IPS-NIHi11 (cell line): ENCODE measurements around the gene PALS2.
A peak's percentile ranks its signal among the peaks of the same experiment; 100 is the strongest.

Source experiments
- DNase-seq: peaks from one replicate; pipeline ENCODE4 v3.0.0; 2012; ENCODE audit warnings: mixed read lengths, low spot score

The PALS2 gene, protein sequence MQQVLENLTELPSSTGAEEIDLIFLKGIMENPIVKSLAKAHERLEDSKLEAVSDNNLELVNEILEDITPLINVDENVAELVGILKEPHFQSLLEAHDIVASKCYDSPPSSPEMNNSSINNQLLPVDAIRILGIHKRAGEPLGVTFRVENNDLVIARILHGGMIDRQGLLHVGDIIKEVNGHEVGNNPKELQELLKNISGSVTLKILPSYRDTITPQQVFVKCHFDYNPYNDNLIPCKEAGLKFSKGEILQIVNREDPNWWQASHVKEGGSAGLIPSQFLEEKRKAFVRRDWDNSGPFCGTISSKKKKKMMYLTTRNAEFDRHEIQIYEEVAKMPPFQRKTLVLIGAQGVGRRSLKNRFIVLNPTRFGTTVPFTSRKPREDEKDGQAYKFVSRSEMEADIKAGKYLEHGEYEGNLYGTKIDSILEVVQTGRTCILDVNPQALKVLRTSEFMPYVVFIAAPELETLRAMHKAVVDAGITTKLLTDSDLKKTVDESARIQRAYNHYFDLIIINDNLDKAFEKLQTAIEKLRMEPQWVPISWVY

DNA sequence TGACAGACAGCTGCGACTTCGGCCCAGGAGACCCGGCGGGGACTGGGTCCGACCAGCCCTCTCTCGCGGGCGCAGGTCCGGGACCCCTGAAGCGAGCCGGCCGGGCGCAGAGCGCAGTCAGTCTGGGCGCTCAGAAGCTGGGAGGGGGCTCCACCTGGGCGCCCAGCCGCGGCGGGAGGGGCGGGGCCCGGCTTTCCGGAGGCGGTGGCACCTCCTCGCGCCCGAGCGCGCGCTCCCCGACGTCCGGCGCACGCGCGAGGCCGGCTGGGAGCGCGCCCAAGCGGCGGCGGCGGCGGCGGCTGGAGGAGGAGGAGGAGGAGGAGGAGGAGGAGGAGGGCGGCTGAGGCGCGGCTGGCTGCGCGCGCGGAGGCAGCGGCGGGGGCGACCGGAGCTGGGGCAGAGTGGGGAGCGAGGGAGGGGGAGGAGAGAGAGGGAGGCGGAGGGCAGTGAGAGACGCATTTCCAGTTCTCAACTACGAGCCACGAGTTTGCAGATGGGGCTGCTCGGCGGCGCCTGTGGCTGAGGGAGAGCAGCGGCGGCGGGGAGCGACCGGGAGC lies at the start of gene PALS2:
PALS2 (plus strand) TSS at position 456 of the 557 bp plus-strand sequence. CDS start 50,216 bp downstream, outside the sequence.
- DNase-seq, result peak; percentile 90

DNA sequence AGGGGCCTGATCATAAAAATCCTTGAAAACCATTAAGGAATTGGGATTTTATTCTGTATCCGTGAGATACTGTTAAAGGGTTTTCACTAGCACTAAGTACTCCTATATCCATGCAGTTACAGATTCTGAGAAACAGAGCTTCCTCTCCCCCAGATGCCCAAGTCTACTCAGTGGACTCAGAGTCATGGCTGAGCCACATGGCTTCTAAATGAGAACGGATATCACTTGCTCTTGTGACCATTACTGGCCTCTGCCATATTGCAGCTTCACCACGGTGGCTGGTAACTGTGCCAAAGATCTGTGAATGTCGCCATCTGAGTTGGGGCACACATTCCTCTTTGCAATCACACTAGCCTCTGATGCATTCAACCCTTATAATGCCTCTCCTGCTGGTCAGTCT lies 42.0 kb upstream of the PALS2 start:
- no peak for DNase-seq

DNA sequence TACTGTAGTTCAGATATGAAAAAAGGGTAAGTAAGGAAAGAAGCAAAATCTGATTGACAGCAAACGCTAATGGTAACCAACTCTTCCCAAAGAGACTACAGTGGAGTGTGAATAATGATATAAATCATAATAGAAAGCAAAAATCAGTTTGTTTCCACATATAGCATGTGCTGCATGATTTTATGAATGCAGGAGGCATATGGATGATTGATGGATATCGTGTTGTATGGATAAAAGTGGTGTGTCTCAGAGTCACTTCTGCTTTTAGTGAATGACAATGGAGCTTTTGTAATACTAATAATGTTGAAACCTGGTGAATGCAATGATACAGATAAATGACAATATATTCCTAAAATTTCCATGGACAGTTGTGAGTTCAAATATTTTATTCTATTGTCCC lies 36.6 kb upstream of the PALS2 start:
- no peak for DNase-seq

GRCh38 chr7:24540956-24541355 lies 32.3 kb upstream of the PALS2 start:
- no peak for DNase-seq

DNA sequence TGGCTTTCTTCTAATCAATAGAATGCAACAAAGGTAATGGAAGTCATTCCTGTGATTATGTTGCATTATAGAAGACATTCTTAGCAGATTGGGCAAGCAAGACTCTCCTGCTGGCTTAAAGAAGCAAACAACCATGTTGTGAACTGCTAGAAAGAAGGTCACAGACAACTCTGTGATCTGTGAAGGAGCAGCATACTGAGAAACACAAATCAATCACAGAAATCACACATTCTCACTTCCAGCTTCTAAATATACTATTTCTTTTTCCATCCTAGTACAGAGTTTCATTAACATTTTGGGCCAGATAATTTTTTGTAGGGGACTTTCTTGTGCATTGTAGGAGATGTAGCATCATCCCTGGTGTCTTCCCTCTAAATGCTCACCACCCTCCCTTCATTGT lies 28.0 kb upstream of the PALS2 start:
- DNase-seq, result no peak

DNA sequence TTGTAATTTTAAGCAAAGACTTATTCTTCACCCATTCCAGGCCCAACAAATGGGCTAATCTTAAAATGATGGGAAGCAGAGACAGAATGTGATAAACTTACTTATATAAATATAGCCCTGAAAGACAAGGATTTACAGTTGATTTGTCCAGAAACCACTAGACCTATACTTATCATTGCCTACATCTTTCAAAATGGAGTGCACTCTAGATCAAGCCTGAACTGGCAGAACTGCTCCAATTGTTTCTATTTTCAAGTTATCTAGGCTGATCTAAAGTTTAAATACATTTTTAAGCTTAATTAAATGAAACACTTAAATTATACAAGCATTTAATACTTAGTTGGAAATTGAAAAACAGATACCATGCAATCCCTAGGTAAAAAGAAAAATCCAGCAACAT lies 24.9 kb upstream of the PALS2 start:
- no peak for DNase-seq

- no peak for DNase-seq
These were observed 23.3 kb upstream of the PALS2 start for GRCh38 chr7:24549991-24550390.

GRCh38 chr7:24555184-24555583 lies 18.1 kb upstream of the PALS2 start:
- DNase-seq, result no peak

- DNase-seq, result no peak
These were observed 17.5 kb upstream of the PALS2 start for GRCh38 chr7:24555719-24556118.

DNA sequence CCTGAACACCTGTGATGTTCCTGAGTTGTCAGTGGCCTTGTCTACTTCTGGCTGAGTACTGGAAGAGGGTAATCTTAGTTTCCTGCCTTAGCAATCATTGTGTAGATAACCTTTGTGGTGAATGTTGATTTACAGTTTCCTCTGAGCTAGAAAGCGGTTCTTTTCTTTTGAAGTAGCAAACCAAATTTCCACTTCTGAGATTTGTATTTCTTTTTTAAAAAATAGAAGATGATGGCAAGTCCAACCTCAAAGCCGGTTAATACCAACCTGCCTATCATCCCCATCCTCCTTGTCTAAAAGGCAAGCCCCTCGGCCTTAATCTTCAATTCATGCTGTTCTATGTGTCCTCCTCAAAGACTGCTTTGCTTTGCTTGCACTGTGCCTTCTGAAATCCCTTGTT lies 12.5 kb upstream of the PALS2 start:
- DNase-seq, result no peak

DNA sequence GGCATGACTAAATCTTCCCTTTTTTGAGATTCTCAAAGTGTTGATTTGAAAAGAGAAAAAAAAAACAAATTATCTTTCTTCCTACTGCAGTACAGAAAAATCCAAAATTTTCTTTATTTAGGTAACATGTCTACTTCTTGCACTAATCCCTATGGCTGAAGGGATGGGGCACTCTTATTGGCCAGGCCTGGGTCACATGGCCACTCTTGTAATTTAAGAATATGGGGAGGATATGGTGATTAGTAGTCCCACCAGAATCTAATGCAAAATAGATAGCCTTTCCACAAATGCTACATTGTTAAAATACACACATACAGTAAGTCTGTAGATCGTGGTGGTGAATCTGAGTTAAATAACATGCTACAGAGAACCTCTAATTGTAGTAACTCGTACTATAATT lies 7.0 kb upstream of the PALS2 start:
- no peak for DNase-seq

- DNase-seq, result no peak
These were observed 2.3 kb upstream of the PALS2 start for GRCh38 chr7:24570983-24571382.

GRCh38 chr7:24572016-24572392 lies 1.2 kb upstream of the PALS2 start:
- no peak for DNase-seq

DNA sequence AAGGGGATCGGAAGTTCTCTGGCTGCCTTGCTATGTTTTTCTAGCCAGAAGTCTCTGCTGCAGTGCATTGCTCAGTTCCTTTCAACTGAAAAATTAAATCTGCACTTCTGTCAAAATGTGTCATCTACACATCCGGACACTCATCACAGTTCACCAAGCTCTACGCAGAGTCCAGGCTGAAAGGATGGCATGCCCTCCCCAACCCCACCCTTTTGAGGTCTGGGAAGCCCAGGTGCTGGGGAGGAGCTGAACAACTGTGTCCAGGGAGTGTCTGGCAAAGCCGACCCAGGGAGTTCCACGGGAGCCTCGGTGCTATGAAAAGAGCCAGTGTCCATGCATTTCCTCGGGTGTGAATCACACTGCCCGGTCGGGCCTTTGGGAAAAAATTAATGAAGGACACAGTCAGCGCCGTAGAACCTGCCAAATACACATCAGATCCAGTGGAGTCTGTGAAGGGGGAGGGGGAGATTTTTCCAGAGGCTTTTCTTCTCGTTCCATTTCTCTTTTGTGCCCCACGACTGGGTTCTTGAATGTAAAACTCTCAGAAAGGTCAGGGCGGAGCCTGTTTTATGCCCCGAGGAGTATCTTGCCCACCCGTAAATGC lies 757 bp upstream of the PALS2 start:
- no peak for DNase-seq

- peak; percentile 76 for DNase-seq
These were observed 494 bp downstream of the PALS2 start for GRCh38 chr7:24573554-24574338.

DNA sequence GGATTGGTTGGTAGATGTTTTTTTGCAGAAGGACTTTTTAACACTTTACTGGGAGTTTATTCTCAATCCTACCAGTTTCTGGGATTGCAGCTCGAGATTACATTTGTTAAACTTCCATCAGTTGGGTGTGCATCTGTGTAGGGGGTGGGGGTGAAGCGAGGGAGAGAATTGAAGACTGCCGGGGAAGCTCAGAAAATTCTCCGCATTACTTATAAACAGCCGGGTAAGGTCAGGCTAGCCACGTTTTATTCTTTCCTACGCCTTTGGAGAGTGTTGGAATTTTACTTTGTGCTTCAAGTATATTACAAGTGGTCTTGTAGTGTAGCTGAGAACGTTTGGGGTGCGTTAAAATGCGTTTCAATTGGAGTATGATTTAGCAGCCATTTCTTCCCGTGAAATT lies 1.1 kb downstream of the PALS2 start:
- DNase-seq, result no peak

DNA sequence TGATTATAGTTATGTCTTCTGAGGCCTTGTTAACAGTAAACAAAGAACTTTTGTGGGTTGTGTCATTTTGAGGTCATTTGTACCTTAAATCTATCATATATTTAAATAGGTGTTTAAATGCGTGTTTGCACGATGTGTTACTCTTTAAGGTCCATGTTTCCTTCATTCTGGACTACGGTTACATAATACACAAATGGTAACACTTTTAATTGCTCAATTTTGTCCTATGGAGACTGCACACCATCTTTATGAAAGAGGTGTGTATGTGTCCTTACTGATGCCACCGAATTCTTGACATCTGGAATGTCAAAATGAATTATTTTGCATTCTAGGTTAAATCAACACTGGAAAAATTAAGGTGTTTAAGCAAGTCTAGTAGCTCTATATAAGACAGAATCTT lies 1.7 kb downstream of the PALS2 start:
- DNase-seq, result no peak

GRCh38 chr7:24576171-24577025 lies 3.1 kb downstream of the PALS2 start:
- DNase-seq, result peak; percentile 61

GRCh38 chr7:24578052-24578451 lies 4.8 kb downstream of the PALS2 start:
- DNase-seq, result no peak

DNA sequence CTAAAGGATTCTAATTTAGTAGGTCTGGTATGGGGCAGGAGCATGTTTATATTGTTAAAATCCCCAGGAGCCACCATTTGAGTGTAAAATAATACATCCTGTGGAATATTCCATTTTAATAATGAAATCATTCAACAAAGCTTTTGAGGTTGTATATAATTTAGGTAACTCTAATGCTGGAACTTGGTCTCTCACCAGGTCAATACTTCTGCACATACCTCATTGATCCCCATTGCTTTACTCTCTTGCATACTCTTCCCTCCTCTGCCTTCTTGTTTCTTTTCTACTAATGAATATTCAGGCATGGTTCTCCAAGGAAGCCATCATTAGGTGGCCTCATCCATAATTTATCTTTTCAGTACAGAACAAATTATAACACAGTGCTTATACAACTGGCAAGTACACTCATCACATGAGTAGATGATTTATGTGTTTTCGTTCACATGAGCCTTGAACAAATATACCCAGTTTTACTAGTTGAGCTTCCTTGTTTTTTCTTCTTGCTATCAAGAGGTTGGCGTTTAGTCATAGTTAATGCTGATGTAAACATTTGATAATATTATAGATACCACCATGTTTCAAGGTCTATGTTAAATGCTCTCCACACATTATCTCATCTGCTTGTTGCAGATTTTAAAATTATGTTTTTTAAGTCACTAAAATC lies 7.2 kb downstream of the PALS2 start:
- no peak for DNase-seq

GRCh38 chr7:24582166-24582565 lies 8.9 kb downstream of the PALS2 start:
- DNase-seq, result no peak
